ENCODE results near the gene SELE. TPM values are rescaled to one million over a fixed set of nuclear protein-coding genes. Genes with fewer than 3 reads are reported as not detected.

Gene SELE
- total RNA-seq, 6 experiments from 2014 or later: not detected

GRCh38 chr1:169765580-169766331 lies 31.9 kb upstream of the SELE start:
- DNase-seq: no peak
- H3K4me3 Mint-ChIP-seq: no peak overlapping the region
- H3K36me3 Mint-ChIP-seq (ENCODE audit: low read depth): no peaks in the 10 kb centered on the region
- no peaks in the 10 kb centered on the region for H3K4me1 Mint-ChIP-seq (ENCODE audit: low read depth)
- no peak overlapping the region for H3K27ac Mint-ChIP-seq
- TF ChIP-seq, protein P1, sequence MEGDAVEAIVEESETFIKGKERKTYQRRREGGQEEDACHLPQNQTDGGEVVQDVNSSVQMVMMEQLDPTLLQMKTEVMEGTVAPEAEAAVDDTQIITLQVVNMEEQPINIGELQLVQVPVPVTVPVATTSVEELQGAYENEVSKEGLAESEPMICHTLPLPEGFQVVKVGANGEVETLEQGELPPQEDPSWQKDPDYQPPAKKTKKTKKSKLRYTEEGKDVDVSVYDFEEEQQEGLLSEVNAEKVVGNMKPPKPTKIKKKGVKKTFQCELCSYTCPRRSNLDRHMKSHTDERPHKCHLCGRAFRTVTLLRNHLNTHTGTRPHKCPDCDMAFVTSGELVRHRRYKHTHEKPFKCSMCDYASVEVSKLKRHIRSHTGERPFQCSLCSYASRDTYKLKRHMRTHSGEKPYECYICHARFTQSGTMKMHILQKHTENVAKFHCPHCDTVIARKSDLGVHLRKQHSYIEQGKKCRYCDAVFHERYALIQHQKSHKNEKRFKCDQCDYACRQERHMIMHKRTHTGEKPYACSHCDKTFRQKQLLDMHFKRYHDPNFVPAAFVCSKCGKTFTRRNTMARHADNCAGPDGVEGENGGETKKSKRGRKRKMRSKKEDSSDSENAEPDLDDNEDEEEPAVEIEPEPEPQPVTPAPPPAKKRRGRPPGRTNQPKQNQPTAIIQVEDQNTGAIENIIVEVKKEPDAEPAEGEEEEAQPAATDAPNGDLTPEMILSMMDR (IDR thresholded peaks at IDR 0.05): no peak
- H3K9me3 Mint-ChIP-seq: no peaks in the 10 kb centered on the region
- H3K27me3 Mint-ChIP-seq (ENCODE audit: insufficient read depth): peaks cover 3% of the 10 kb centered on the region; the same call in 1 of the 2 replicates

- TF ChIP-seq, protein P1 (IDR thresholded peaks at IDR 0.05): no peak
- no peaks in the 10 kb centered on the region for H3K4me1 Mint-ChIP-seq (ENCODE audit: low read depth)
- no peak overlapping the region for H3K4me3 Mint-ChIP-seq
- H3K27ac Mint-ChIP-seq: no peak overlapping the region
- H3K9me3 Mint-ChIP-seq: no peaks in the 10 kb centered on the region
- no peaks in the 10 kb centered on the region for H3K36me3 Mint-ChIP-seq (ENCODE audit: low read depth)
- H3K27me3 Mint-ChIP-seq (ENCODE audit: insufficient read depth): peaks cover 3% of the 10 kb centered on the region; the same call in 1 of the 2 replicates
- no peak for DNase-seq
These were observed 31.0 kb upstream of the SELE start for GRCh38 chr1:169764919-169765318.

GRCh38 chr1:169762699-169763098 lies 28.8 kb upstream of the SELE start:
- no peak overlapping the region for H3K4me3 Mint-ChIP-seq
- no peak for DNase-seq
- no peak overlapping the region for H3K27ac Mint-ChIP-seq
- H3K4me1 Mint-ChIP-seq (ENCODE audit: low read depth): no peaks in the 10 kb centered on the region
- peaks cover 3% of the 10 kb centered on the region; the same call in 1 of the 2 replicates for H3K27me3 Mint-ChIP-seq (ENCODE audit: insufficient read depth)
- H3K9me3 Mint-ChIP-seq: no peaks in the 10 kb centered on the region
- TF ChIP-seq, protein P1 (IDR thresholded peaks at IDR 0.05): no peak
- H3K36me3 Mint-ChIP-seq (ENCODE audit: low read depth): no peaks in the 10 kb centered on the region

GRCh38 chr1:169759038-169759437 lies 25.2 kb upstream of the SELE start:
- no peaks in the 10 kb centered on the region for H3K9me3 Mint-ChIP-seq
- TF ChIP-seq, protein P1 (IDR thresholded peaks at IDR 0.05): no peak
- H3K4me1 Mint-ChIP-seq (ENCODE audit: low read depth): no peaks in the 10 kb centered on the region
- peaks cover 5% of the 10 kb centered on the region; the same call in 1 of the 2 replicates for H3K27me3 Mint-ChIP-seq (ENCODE audit: insufficient read depth)
- no peak overlapping the region for H3K4me3 Mint-ChIP-seq
- H3K27ac Mint-ChIP-seq: no peak overlapping the region
- no peaks in the 10 kb centered on the region for H3K36me3 Mint-ChIP-seq (ENCODE audit: low read depth)
- DNase-seq: no peak

DNA sequence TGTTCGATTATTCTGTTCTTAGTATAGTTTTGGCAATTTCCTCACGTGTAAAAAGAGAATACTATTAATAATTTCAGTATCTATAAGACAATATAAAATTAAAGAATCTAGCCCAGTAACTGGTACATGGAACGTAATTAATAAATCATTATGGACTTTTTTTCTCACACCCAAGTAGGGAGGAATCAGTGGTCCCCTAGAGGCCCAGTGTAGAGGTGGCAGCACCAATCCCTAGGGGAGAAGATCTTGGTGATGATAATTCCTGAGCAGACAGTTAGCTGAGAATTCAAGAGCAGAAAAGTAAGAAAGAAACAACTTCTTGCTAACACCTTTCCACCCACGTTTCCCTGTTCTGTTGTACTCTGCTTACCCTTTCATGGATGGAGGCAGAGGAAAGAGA lies 19.7 kb upstream of the SELE start:
- H3K4me3 Mint-ChIP-seq: no peak overlapping the region
- H3K27ac Mint-ChIP-seq: no peak overlapping the region
- no peak for DNase-seq
- no peaks in the 10 kb centered on the region for H3K4me1 Mint-ChIP-seq (ENCODE audit: low read depth)
- TF ChIP-seq, protein P1 (IDR thresholded peaks at IDR 0.05): 0 out of 2 replicates have a peak, but pooled peaks have one; percentile 14
- H3K27me3 Mint-ChIP-seq (ENCODE audit: insufficient read depth): peaks cover 5% of the 10 kb centered on the region; the same call in 1 of the 2 replicates
- H3K9me3 Mint-ChIP-seq: no peaks in the 10 kb centered on the region
- H3K36me3 Mint-ChIP-seq (ENCODE audit: low read depth): no peaks in the 10 kb centered on the region

All from HFFc6 (cell line).